T follicular helper cell (primary cell): ENCODE results near the gene KRTAP4-8.
"Not testable (repeated sequence)": the region's sequence is repeated elsewhere in the genome, so short reads cannot be mapped to it uniquely, and the experiment has no call there.

Experiments used
- DNase-seq: peaks from one replicate; pipeline ENCODE4 v3.0.0-alpha.2; 2020; ENCODE audit warnings: low read depth

Gene KRTAP4-8

GRCh38 chr17:41108728-41109386 is 10.9 kb upstream of the KRTAP4-8 start:
- DNase-seq, result not testable (repeated sequence)

GRCh38 chr17:41107941-41108450 is 10.1 kb upstream of the KRTAP4-8 start:
- DNase-seq, result no peak

DNA sequence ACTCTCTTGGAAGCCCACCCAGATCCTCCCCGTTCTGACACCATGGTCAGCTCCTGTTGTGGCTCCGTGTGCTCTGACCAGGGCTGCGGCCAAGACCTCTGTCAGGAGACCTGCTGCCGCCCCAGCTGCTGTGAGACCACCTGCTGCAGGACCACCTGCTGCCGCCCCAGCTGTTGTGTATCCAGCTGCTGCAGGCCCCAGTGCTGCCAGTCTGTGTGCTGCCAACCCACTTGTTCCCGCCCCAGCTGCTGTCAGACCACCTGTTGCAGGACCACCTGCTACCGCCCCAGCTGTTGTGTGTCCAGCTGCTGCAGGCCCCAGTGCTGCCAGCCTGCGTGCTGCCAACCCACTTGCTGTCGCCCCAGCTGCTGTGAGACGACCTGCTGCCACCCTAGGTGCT is 7.4 kb upstream of the KRTAP4-8 start, which contains the start of gene KRTAP4-9:
TSS of gene KRTAP4-9 (plus strand) at position 43 of the 400 bp plus-strand sequence. CDS start at position 43, 0 bp downstream.
- not testable (repeated sequence) for DNase-seq

DNA sequence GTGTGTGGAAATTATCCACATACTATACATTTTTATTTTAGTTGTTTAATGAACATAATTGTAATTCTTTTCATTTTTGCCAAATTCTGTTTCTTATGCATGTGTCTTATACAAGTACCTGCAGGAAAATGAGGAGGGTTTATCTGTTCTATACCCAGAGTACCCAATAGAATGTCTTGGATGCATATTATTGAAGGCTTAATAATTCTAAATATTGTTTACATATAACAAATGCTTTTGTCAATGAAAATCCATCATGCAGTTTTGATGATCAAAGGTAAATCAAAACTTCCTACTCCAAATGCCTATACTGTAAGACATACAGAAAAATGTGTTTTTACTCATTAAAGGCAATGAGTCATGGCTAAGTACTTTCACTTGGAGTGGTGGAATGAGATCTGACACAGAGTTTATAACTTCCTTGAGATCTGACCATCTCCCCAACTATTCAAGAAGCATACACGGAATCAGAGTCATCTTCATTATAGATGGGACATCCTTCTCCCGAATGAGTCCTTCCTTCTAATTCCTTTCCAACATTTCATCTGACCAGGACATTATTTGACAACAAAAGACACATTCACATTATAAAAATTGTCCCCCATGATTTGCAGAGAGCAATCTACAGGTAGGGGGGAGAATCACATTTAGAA is 6.6 kb upstream of the KRTAP4-8 start:
- not testable (repeated sequence) for DNase-seq

DNA sequence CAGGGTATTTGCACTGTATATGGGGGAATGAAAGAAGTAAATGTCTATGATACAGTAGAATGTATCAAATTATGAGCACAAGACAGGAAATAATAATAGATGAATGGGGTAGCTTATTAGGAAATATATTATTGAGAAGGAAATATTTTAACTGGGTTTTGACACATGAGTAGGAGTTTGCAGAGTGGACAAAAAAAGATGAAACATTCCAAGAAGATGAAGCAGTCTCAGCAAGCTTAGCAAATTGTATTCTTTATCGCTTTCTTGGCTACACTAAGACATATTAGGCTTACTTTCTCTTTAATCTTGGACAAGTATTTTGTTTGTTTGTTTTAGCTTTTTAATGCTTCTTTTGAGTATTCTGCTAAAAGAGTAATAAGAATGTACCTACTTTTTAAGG is 6.0 kb upstream of the KRTAP4-8 start:
- no peak for DNase-seq

DNA sequence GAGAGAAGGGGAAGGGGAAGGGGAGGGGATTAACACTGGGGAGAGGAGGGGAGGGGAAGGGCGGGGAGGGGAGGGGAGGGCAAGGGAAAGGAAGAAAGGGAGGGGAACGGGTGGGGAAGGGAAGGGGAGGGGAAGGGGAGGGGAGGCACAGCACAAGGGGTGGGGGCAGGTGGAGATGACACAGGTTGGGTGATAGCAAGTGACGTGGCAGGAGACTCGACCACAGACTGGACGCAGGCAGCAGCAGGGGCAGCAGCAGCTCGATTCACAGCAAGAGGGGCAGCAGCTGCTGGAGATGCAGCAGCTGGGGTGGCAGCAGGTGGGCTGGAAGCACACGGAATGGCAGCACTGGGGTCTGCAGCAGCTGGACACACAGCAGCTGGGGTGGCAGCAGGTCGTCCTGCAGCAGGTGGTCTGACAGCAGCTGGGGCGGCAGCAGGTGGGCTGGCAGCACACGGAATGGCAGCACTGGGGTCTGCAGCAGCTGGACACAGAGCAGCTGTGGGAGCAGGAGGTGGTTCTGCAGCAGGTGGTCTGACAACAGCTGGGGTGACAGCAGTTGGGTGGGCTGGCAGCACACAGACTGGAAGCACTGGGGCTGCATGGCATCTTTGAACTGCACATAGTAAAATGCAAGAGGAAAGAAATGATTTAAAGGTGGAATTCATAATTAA is 3.8 kb upstream of the KRTAP4-8 start, which contains the start of gene KRTAP4-16:
TSS of gene KRTAP4-16 (minus strand) at position 624 of the 674 bp plus-strand sequence. CDS start at position 624, 0 bp downstream.
- DNase-seq, result no peak

DNA sequence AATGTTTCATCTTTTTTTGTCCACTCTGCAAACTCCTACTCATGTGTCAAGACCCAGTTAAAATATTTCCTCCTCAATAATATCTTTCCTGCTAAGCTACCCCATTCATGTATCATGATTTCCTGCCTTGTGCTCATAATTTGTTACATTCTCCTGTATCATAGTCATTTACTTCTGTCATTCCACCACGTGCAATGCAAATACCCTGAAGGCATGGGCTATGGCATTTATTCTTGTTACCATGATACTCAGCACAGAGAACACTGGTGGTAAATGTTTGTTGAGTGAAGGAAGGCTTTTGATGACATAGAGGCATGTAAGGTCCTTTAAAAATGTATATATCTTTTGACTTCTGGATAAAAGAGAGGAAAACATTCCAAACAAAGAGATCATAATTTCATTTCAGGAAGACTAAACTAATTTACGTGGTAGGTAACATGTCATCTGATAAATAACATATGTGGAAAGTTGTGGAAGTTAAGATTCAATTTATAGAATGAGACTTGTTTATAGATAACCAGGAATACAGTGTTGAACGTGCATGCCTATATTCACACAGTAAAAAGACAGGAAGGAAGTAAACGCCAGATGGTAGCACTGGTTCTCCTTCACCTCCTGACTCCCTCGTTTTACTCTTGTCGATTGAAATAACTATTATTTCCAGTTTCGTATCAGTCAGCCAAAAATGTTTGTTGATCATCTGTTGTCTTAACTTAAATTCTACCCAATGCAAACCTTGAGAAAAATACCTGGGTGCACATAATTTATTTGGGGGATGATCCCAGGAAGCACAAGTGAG is 1.9 kb upstream of the KRTAP4-8 start:
- DNase-seq, result not testable (repeated sequence)

DNA sequence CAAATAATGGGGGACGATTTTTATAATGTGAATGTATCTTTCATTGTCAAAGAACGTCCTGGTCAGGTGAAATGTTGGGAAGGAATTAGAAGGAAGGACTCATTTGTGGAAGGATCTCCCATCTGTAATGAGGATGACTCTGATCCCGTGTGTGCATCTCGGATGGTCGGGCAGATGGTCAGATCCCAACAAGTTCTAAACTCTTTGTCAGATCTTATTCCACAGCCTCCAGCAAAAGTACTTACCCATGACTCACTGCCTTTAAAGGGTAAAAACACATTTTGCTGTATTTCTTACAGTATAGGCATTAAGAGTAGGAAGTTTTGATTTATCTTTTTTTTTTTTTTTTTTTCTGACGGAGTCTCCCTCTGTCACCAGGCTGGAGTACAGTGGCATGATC is 539 bp upstream of the KRTAP4-8 start:
- DNase-seq, result no peak

- DNase-seq, result no peak
Measured at GRCh38 chr17:41096055-41096454, 1.9 kb downstream of the KRTAP4-8 start.

- not testable (repeated sequence) for DNase-seq
Measured at GRCh38 chr17:41088760-41089352, 9.1 kb downstream of the KRTAP4-8 start.

DNA sequence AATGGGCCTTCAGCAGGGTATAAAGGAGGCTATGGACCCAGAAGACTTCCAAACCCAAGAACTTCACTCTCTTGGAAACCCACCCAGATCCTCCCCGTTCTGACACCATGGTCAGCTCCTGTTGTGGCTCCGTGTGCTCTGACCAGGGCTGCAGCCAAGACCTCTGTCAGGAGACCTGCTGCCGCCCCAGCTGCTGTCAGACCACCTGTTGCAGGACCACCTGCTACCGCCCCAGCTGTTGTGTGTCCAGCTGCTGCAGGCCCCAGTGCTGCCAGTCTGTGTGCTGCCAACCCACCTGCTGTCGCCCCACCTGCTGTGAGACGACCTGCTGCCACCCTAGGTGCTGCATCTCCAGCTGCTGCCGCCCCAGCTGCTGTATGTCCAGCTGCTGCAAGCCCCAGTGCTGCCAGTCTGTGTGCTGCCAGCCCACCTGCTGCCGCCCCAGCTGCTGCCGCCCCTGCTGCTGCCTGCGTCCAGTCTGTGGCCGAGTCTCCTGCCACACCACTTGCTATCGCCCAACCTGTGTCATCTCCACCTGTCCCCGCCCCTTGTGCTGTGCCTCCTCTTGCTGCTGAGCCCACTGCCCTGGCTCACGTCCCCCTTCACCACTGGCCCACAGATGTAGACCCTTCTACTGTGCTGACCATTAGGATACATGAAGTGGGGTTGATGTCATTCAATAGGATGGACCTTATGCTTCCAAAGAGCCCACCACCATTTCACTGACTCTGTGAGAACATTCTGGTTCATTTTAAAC is 13.7 kb downstream of the KRTAP4-8 start, which contains the start of gene KRTAP4-7:
TSS of gene KRTAP4-7 (plus strand) at position 51 of the 757 bp plus-strand sequence. CDS start at position 108, 57 bp downstream.
- not testable (repeated sequence) for DNase-seq

GRCh38 chr17:41083427-41083826 is 14.5 kb downstream of the KRTAP4-8 start:
- not testable (repeated sequence) for DNase-seq

DNA sequence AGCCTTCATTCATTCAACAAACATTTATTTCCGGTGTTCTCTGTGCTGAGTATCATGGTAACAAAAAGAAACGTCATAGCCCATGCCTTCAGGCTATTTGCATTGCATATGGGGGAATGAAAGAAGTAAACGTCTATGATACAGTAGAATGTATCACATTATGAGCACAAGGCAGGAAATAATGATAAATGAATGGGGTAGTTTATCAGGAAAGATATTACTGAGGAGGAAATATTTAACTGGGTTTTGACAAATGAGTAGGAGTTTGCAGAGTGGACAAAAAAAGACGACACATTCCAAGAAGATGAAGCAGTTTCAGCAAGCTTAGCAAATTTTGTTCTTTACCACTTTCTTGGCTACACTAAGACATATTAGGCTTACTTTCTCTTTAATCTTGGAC is 15.3 kb downstream of the KRTAP4-8 start:
- no peak for DNase-seq

GRCh38 chr17:41076788-41077187 is 21.2 kb downstream of the KRTAP4-8 start:
- no peak for DNase-seq

DNA sequence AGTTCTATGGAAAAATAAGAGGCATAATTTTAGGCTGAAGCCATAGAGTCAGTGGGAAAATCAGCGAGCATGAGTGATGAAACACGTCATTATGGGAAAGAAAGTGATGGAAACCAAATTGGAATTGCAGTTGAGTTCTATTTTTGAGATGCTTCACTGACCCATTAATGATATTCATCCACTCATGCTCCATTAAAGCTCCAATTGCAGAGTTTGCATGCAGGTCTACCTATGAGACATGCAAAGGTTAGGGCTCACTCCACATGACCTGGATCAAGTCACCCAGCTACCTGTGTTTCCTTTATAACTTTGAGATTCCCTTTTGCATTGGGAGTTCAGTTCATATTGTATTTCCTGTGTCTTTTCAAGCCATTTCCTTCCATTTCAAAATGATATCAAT is 24.3 kb downstream of the KRTAP4-8 start:
- DNase-seq, result no peak

GRCh38 chr17:41071606-41072360 is 26.2 kb downstream of the KRTAP4-8 start:
- no peak for DNase-seq

- no peak for DNase-seq
Measured at GRCh38 chr17:41069031-41069430, 28.9 kb downstream of the KRTAP4-8 start.

- DNase-seq, result no peak
Measured at GRCh38 chr17:41067281-41067680, 30.7 kb downstream of the KRTAP4-8 start.

GRCh38 chr17:41065829-41066624 is 31.9 kb downstream of the KRTAP4-8 start, which contains the start of gene KRTAP2-4:
TSS of gene KRTAP2-4 (minus strand) at chr17:41065879. CDS start at chr17:41065845, 34 bp downstream.
- no peak for DNase-seq
